Muscle of back (tissue), 11 donors: Measurements from ENCODE around the gene EHF. TPM values are rescaled to one million over a fixed set of nuclear protein-coding genes. Genes with fewer than 3 reads are reported as not detected.

Source experiments
- DNase-seq, 3 donors: peaks; one replicate each; pipeline versions ENCODE4 v3.0.0 to v3.0.0-alpha.2; 2013
- polyA plus RNA-seq, 10 donors: library from polyadenylated mRNA; unstranded; fragments of 120-200 nt; gene quantifications; one replicate each; pipeline ENCODE4 v1.2.1, GENCODE V29; 2013; ENCODE audit not compliant: insufficient read length in 10 of 10

Gene EHF
- polyA plus RNA-seq, 10 donors = 0.12 to 5.4 (median 4.5) TPM; not detected in 7

- DNase-seq = no peak
These were observed 2.6 kb downstream of the EHF start for GRCh38 chr11:34623463-34623862.

GRCh38 chr11:34624069-34624468, 3.2 kb downstream of the EHF start:
- no peak for DNase-seq

DNA sequence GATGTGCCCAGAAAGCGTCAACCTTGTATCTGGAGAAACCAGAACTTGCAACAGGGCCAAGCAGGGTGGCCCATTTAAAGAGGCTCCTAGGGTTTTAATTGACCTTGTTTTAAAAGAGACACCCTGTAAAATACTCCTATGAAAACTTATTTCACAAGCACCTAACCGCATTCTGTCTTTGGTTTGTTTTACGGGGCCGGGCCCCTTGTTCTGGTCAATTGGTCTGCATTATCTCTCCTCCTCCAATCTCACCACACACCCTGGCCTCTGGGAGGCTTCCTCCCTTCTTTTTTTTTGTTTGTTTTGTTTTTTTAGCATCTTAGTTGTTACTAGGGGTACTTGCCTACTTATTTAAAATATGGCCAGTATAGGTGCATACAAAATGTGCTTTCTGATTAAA, 4.7 kb downstream of the EHF start:
- no peak for DNase-seq

- DNase-seq = no peak
These were observed 5.5 kb downstream of the EHF start for GRCh38 chr11:34626393-34626792.

GRCh38 chr11:34627197-34627596, 6.3 kb downstream of the EHF start:
- no peak for DNase-seq

DNA sequence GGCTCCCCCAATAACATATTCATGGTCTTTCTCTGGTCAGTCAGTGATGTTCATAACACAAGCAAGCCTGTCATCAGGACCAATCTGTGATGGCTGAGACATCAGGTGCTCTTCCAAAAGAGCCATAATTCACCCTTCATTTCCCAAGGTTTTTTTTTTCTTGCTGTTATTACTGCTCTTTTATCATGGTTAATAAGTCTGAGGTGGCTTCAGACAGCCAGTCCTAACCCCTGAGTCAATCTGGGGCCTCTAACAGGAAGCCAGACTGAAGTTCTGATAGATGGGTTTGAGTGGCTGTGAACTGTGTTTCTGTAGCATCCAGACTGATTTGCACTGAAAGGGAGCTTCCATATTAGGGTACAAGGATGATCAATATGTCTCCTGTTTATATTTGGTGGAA, 8.8 kb downstream of the EHF start:
- DNase-seq = no peak

- DNase-seq = no peak
These were observed 9.7 kb downstream of the EHF start for GRCh38 chr11:34630544-34630943.

GRCh38 chr11:34631297-34631696, 10.4 kb downstream of the EHF start:
- no peak for DNase-seq

DNA sequence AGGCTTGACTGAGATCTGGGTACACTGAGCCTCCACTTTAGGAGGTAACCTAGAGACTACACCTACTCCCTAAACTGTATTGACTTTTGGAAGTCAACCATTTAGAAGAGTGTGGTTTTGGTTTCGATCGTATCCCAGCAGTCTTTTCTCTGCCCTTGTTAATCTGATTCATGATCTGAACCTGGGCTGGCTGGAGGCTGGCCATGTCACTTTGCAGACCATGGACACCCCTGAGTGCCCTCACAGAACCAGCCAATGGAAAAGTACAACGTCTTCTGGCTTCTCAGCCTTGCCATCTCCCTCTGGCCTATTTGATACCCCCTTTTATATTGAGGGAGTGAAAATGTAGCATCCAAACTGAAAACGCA, 10.8 kb downstream of the EHF start:
- no peak for DNase-seq

- peak in 1 of 3 donors; percentile 27 for DNase-seq
These were observed 11.4 kb downstream of the EHF start for GRCh38 chr11:34632105-34632791.

DNA sequence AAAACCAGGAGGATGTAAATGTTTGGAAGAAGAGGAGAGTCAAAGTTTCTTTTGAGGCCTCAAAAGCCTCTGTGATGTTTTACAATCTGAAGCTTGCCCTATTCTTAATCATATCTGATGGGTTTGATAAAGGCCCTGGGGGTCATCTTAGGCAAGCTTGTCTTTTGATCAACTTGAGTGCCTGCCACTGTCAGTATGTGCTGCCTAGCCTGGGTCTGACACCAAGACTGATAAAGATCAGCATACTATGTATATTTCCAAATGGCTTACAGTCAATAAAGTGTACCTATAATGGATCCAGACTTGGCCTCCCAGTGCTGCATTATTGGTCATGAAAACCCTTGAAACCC, 12.7 kb downstream of the EHF start:
- no peak for DNase-seq

DNA sequence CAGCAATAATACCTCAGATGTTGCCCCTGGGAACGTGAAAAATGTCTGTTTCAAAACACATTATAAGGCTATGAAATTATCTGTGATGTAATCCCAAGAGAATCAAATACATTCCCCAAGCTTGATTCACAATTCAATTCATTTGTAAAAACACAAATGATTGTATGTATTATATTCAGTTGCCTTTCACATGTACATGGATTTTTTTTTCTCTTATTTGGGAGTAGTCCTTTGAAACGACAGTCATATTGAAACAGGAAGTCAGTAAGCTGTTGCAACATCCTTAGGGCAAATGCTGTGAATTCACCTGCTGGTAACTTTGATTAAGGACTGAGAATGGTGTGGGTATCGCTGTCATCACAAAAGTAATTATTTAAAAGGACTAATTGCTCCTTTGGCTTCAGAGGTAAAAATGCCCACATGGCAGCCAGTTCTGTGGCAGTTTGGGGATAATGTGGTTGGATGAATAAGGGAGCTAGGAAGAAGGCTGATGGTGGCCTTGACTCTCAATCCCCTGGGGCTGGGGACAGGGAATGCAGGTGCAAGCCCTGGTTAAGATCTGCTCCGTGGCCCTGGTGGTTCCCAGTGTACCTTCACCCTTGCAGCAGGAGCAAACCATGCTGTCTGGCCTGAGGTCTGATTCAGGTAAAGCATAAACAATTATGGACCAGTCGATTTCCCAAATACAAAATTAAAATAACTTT, 13.2 kb downstream of the EHF start:
- DNase-seq = peak in 1 of 3 donors; percentile 16

DNA sequence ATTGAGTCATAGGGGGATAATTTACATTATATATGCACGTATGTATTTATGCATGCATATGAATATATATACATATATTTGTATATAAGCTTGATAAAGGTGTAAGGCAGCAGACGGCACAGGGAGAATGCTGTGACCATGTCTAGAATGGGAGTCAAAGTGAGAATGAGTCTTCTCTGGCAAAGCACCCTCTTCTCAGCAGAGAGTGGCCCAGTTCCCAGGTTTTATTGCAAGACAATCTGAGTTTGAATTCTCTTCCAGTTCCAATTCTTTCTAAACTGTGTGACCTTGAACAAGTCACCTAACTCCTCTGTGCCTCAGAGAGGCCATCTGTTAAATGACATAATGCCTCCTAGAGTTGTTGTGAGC, 13.8 kb downstream of the EHF start:
- no peak for DNase-seq

- DNase-seq = no peak
These were observed 15.2 kb downstream of the EHF start for GRCh38 chr11:34636127-34636526.

- no peak for DNase-seq
These were observed 16.4 kb downstream of the EHF start for GRCh38 chr11:34637303-34637702.

DNA sequence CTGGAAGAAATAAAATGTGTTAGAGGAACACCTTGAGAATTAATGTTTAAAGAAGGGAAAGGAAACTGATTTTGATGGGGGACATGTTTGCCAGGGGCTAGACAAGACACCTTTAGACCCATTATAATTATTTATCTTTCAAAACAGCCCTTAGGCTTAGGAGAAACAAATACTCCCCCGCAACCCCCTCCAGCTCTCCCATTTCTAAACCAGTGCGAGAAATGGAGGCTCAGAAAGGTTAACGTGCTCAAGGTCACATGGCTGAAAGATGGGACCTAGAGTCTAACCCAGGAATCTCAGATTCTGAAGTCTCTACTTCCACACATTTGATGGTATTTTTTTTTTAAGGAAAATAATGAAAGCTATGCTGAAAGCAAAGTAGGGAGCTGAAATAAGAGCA, 18.0 kb downstream of the EHF start:
- no peak for DNase-seq

- no peak for DNase-seq
These were observed 18.7 kb downstream of the EHF start for GRCh38 chr11:34639545-34639944.

- no peak for DNase-seq
These were observed 19.4 kb downstream of the EHF start for GRCh38 chr11:34640050-34640923.

GRCh38 chr11:34640924-34641275, 20.0 kb downstream of the EHF start:
- DNase-seq = no peak

GRCh38 chr11:34641456-34641855, 20.6 kb downstream of the EHF start:
- DNase-seq = no peak

GRCh38 chr11:34642001-34642554, 21.2 kb downstream of the EHF start:
- DNase-seq = no peak

DNA sequence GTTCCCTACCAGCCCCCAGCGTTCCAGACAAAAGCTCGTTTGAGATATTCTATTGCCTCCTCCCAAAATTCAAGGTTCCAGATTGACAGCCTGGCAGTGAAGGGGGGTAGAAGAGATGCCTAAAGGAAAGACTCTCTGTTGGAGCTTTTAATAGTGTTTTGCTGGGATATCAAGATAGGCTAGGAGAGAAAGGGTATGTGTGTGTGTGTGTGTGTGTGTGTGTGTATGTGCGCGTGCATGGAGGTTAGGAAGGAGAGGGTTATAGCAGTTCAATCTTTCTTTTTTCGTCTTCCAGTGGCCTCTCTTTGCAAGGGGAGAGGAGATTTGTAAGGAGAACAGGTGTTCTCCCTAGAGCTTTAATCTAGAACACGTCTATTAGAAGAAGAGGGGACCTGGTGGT, 22.0 kb downstream of the EHF start:
- no peak for DNase-seq

- DNase-seq = no peak
These were observed 22.4 kb downstream of the EHF start for GRCh38 chr11:34643311-34643710.
